Skeletal muscle satellite cell (primary cell): Measurements from ENCODE around the gene MT3.
"Not testable (repeated sequence)": the region's sequence is repeated elsewhere in the genome, so short reads cannot be mapped to it uniquely, and the experiment has no call there.

Experiments
- H3K27me3 ChIP-seq: 2 replicates; pipeline ENCODE4 v1.7.0; 2013; ENCODE audit warnings: low read length; ENCODE audit not compliant: control insufficient read depth, insufficient read depth
- H3K36me3 ChIP-seq: 2 replicates; pipeline ENCODE4 v1.7.0; 2013; ENCODE audit warnings: mild to moderate bottlenecking, control low read depth, low read length; ENCODE audit not compliant: insufficient read depth
- H3K4me1 ChIP-seq: 2 replicates; pipeline ENCODE4 v1.7.0; 2013; ENCODE audit warnings: low read length; ENCODE audit not compliant: control insufficient read depth, insufficient read depth
- H3K4me2 ChIP-seq: 2 replicates; pipeline ENCODE4 v1.7.0; 2013; ENCODE audit warnings: mild to moderate bottlenecking, low read length
- H3K4me3 ChIP-seq: 2 replicates; pipeline ENCODE4 v1.7.0; 2013; ENCODE audit warnings: low read length
- H3K9ac ChIP-seq: 2 replicates; pipeline ENCODE4 v1.7.0; 2013; ENCODE audit warnings: mild to moderate bottlenecking, low read depth, low read length, moderate library complexity
- H3K9me3 ChIP-seq: replicated peaks from 2 replicates; pipeline ENCODE4 v1.7.0; 2013; ENCODE audit warnings: mild to moderate bottlenecking, control low read depth, low read length

Gene MT3

GRCh38 chr16:56613706-56614105 lies 24.4 kb downstream of the MT3 start:
- Histone ChIP-seq H3K36me3 (no peaks in the 10 kb centered on the region), H3K4me1 (peaks cover 73% of the 10 kb centered on the region), H3K4me3 (peak overlapping the region; percentile 27), H3K27me3 (no peaks in the 10 kb centered on the region), H3K4me2 (peak overlapping the region; percentile 46), H3K9me3 (no peaks in the 10 kb centered on the region), H3K9ac (peak overlapping the region; percentile 31)

GRCh38 chr16:56614549-56614991 lies 25.2 kb downstream of the MT3 start:
- H3K27me3 ChIP-seq: no peaks in the 10 kb centered on the region
- no peak overlapping the region for H3K4me3 ChIP-seq
- peaks cover 76% of the 10 kb centered on the region for H3K4me1 ChIP-seq
- H3K4me2 ChIP-seq: peak overlapping the region; percentile 39
- H3K9ac ChIP-seq: peak overlapping the region; percentile 31
- H3K36me3 ChIP-seq: no peaks in the 10 kb centered on the region
- no peaks in the 10 kb centered on the region for H3K9me3 ChIP-seq

- H3K4me1 ChIP-seq: peaks cover 76% of the 10 kb centered on the region
- H3K9ac ChIP-seq: no peak overlapping the region
- no peaks in the 10 kb centered on the region for H3K9me3 ChIP-seq
- no peaks in the 10 kb centered on the region for H3K27me3 ChIP-seq
- no peak overlapping the region for H3K4me3 ChIP-seq
- no peaks in the 10 kb centered on the region for H3K36me3 ChIP-seq
- peak overlapping the region; percentile 35 for H3K4me2 ChIP-seq
Measured at GRCh38 chr16:56615353-56615752, 26.0 kb downstream of the MT3 start.

- Histone ChIP-seq H3K9me3 (no peaks in the 10 kb centered on the region), H3K4me3 (peak overlapping the region; percentile 77), H3K4me1 (peaks cover 63% of the 10 kb centered on the region), H3K36me3 (no peaks in the 10 kb centered on the region), H3K4me2 (peak overlapping the region; percentile 98), H3K9ac (peak overlapping the region; percentile 81), H3K27me3 (no peaks in the 10 kb centered on the region)
Measured at GRCh38 chr16:56616608-56617211, 27.4 kb downstream of the MT3 start.

GRCh38 chr16:56617212-56618085 lies 28.1 kb downstream of the MT3 start:
- Histone ChIP-seq H3K9me3 (no peaks in the 10 kb centered on the region), H3K9ac (peak overlapping the region; percentile 81), H3K36me3 (no peaks in the 10 kb centered on the region), H3K4me2 (peak overlapping the region; percentile 98), H3K4me1 (peaks cover 55% of the 10 kb centered on the region), H3K4me3 (peak overlapping the region; percentile 77), H3K27me3 (no peaks in the 10 kb centered on the region)

- peak overlapping the region; percentile 81 for H3K9ac ChIP-seq
- H3K4me3 ChIP-seq: peak overlapping the region; percentile 77
- peak overlapping the region; percentile 98 for H3K4me2 ChIP-seq
- H3K4me1 ChIP-seq: peaks cover 49% of the 10 kb centered on the region
- no peaks in the 10 kb centered on the region for H3K36me3 ChIP-seq
- no peaks in the 10 kb centered on the region for H3K9me3 ChIP-seq
- no peaks in the 10 kb centered on the region for H3K27me3 ChIP-seq
Measured at GRCh38 chr16:56618138-56618537, 28.8 kb downstream of the MT3 start.

- Histone ChIP-seq H3K4me1 (peaks cover 34% of the 10 kb centered on the region), H3K36me3 (no peaks in the 10 kb centered on the region), H3K27me3 (no peaks in the 10 kb centered on the region), H3K9me3 (no peaks in the 10 kb centered on the region), H3K4me3 (no peak overlapping the region), H3K9ac (no peak overlapping the region), H3K4me2 (no peak overlapping the region)
Measured at GRCh38 chr16:56620339-56620897, 31.1 kb downstream of the MT3 start.

GRCh38 chr16:56621665-56622445 lies 32.5 kb downstream of the MT3 start:
- H3K4me3 ChIP-seq, H3K4me2 ChIP-seq, H3K27me3 ChIP-seq, H3K9ac ChIP-seq, H3K36me3 ChIP-seq, H3K9me3 ChIP-seq: not testable (repeated sequence)
- peaks cover 28% of the 10 kb centered on the region for H3K4me1 ChIP-seq

- peaks cover 18% of the 10 kb centered on the region for H3K4me1 ChIP-seq
- not testable (repeated sequence) for H3K36me3 ChIP-seq, H3K4me2 ChIP-seq, H3K27me3 ChIP-seq, H3K9ac ChIP-seq, H3K9me3 ChIP-seq, H3K4me3 ChIP-seq
Measured at GRCh38 chr16:56623184-56623583, 33.9 kb downstream of the MT3 start.

GRCh38 chr16:56623637-56624036 lies 34.3 kb downstream of the MT3 start:
- H3K4me1 ChIP-seq: peaks cover 13% of the 10 kb centered on the region
- no peaks in the 10 kb centered on the region for H3K36me3 ChIP-seq
- H3K9me3 ChIP-seq: no peaks in the 10 kb centered on the region
- H3K27me3 ChIP-seq: no peaks in the 10 kb centered on the region
- no peak overlapping the region for H3K4me2 ChIP-seq
- H3K4me3 ChIP-seq: no peak overlapping the region
- H3K9ac ChIP-seq: no peak overlapping the region
